Endothelial cell of umbilical vein (primary cell): ENCODE measurements around the gene GRM8. TPM values are rescaled to one million over a fixed set of nuclear protein-coding genes. Genes with fewer than 3 reads are reported as not detected.

Source experiments
- BruUV-seq: library from RNA; stranded (reverse); fragments of 400-500 nt; replicated peaks from 2 replicates; lab custom pipeline; 2021; lab: Mats Ljungman, UMichigan
- CTCF ChIA-PET: fragments of 300-600, 350-600 bp; sonication (Branson Sonifier 250); formaldehyde crosslinking; loops from one replicate; lab custom pipeline; 2021; ENCODE audit warnings: antibody characterized with exemption, inconsistent platforms; lab: Charles Lee
- POLR2A ChIA-PET: fragments of 300-600, 350-600 bp; sonication (Branson Sonifier 250); formaldehyde crosslinking; loops from one replicate; lab custom pipeline; 2021; ENCODE audit warnings: antibody characterized with exemption, inconsistent platforms; lab: Charles Lee
- DNase-seq: peaks from one replicate; pipeline ENCODE4 v3.0.0-alpha.2; 2011; ENCODE audit warnings: low read depth, low spot score
- FAIRE-seq: peaks from 2 replicates; lab custom pipeline; 2011; peaks lifted over from hg19 to GRCh38; lab: Jason Lieb, UNC
- H2AFZ ChIP-seq: 2 replicates; pipeline ENCODE4 v1.6.0; 2012; ENCODE audit warnings: low read depth, low read length, control low read depth, inconsistent platforms
- H3K27ac ChIP-seq: 2 replicates; pipeline ENCODE4 v1.5.1; 2011; ENCODE audit warnings: low read depth, mild to moderate bottlenecking, control low read depth, low read length, moderate library complexity; ENCODE audit not compliant: insufficient read depth
- H3K27me3 ChIP-seq, 2 experiments: 2 replicates each; pipeline versions ENCODE4 v1.6.0 to v1.6.1; 2011; ENCODE audit warnings: low read length in 2 of 2, mixed read lengths in 1 of 2; ENCODE audit not compliant: control insufficient read depth in 2 of 2, insufficient read depth in 2 of 2
- H3K36me3 ChIP-seq, 2 experiments: 2 replicates in 1 of 2; 3 replicates in 1 of 2; pipeline ENCODE4 v1.5.1; 2011; ENCODE audit warnings: low read length in 2 of 2, mild to moderate bottlenecking in 1 of 2, moderate library complexity in 1 of 2; ENCODE audit not compliant: control insufficient read depth in 2 of 2, insufficient read depth in 2 of 2; ENCODE audit errors: extremely low read depth in 1 of 2
- H3K4me1 ChIP-seq: 3 replicates; pipeline ENCODE4 v1.5.1; 2011; ENCODE audit warnings: mild to moderate bottlenecking, low read length; ENCODE audit not compliant: control insufficient read depth, insufficient read depth; ENCODE audit errors: extremely low read depth
- H3K4me2 ChIP-seq: 2 replicates; pipeline ENCODE4 v1.6.1; 2011; ENCODE audit warnings: low read length, control low read depth, mixed read lengths; ENCODE audit not compliant: insufficient read depth
- H3K4me3 ChIP-seq, 3 experiments: fragments of 200-600 bp in 1 of 3; sonication (generic), shearing (Covaris generic) in 1 of 3; replicated peaks in 1 of 3; 2 replicates each; pipeline ENCODE4 v1.5.1; 2011 to 2016; ENCODE audit warnings: control low read depth in 3 of 3, low read length in 3 of 3, mild to moderate bottlenecking in 2 of 3, inconsistent platforms in 1 of 3, low read depth in 1 of 3, moderate library complexity in 1 of 3; ENCODE audit not compliant: insufficient read depth in 1 of 3
- H3K79me2 ChIP-seq: 2 replicates; pipeline ENCODE4 v1.6.0; 2012; ENCODE audit warnings: low read length, inconsistent platforms; ENCODE audit not compliant: control insufficient read depth, insufficient read depth
- H3K9ac ChIP-seq: replicated peaks from 2 replicates; pipeline ENCODE3; 2011; ENCODE audit warnings: low read length, control low read depth; ENCODE audit not compliant: insufficient read depth; ENCODE audit errors: extremely low read depth
- H3K9me1 ChIP-seq: replicated peaks from 3 replicates; pipeline ENCODE4 v1.6.0; 2011; ENCODE audit warnings: mild to moderate bottlenecking, low read length; ENCODE audit not compliant: control insufficient read depth, insufficient read depth; ENCODE audit errors: extremely low read depth
- H3K9me3 ChIP-seq: replicated peaks from 2 replicates; pipeline ENCODE4 v1.5.1; 2012; ENCODE audit warnings: low read length, inconsistent platforms; ENCODE audit not compliant: control insufficient read depth, insufficient read depth
- H4K20me1 ChIP-seq: replicated peaks from 2 replicates; pipeline ENCODE3; 2011; ENCODE audit warnings: mild to moderate bottlenecking, low read length; ENCODE audit not compliant: control insufficient read depth, insufficient read depth; ENCODE audit errors: extremely low read depth
- CTCF ChIP-seq, 2 donors: IDR thresholded peaks; 1 replicate in 1 of 2; 2 replicates in 1 of 2; pipeline ENCODE4 v1.5.1; 2011; ENCODE audit warnings: low read length in 2 of 2, mild to moderate bottlenecking in 2 of 2, moderate library complexity in 2 of 2, control low read depth in 1 of 2, inconsistent platforms in 1 of 2, low read depth in 1 of 2; ENCODE audit not compliant: insufficient read depth in 1 of 2; ENCODE audit errors: extremely low read depth in 1 of 2
- EZH2 ChIP-seq: IDR thresholded peaks from 2 replicates; pipeline ENCODE4 v1.6.1; 2012; ENCODE audit warnings: borderline replicate concordance, low read depth, mild to moderate bottlenecking, moderate library complexity, low read length, inconsistent platforms; ENCODE audit not compliant: severe bottlenecking
- FOS ChIP-seq: IDR thresholded peaks from 2 replicates; pipeline ENCODE4 v1.6.1; 2011; ENCODE audit warnings: mild to moderate bottlenecking, low read length, moderate library complexity, borderline replicate concordance; ENCODE audit not compliant: insufficient read depth
- GATA2 ChIP-seq: IDR thresholded peaks from 2 replicates; pipeline ENCODE4 v1.7.0; 2011; ENCODE audit warnings: low read depth, mild to moderate bottlenecking, moderate library complexity, mixed read lengths, low read length; ENCODE audit not compliant: insufficient read length, insufficient read depth
- JUN ChIP-seq: IDR thresholded peaks from 2 replicates; pipeline ENCODE4 v1.6.1; 2011; ENCODE audit warnings: borderline replicate concordance, low read depth; ENCODE audit not compliant: insufficient read length, insufficient read depth
- MAX ChIP-seq: IDR thresholded peaks from 2 replicates; pipeline ENCODE4 v1.6.1; 2011; ENCODE audit not compliant: insufficient read depth, insufficient read length
- MYC ChIP-seq: IDR thresholded peaks from one replicate; pipeline ENCODE4 v1.6.1; 2011; ENCODE audit warnings: mild to moderate bottlenecking, low read depth, low read length
- POLR2A ChIP-seq: IDR thresholded peaks from 2 replicates; pipeline ENCODE4 v1.6.1; 2012; ENCODE audit warnings: low read depth, mild to moderate bottlenecking, control low read depth, low read length
- POLR2AphosphoS5 ChIP-seq: IDR thresholded peaks from 2 replicates; pipeline ENCODE4 v1.6.1; 2012; ENCODE audit warnings: low read depth, mild to moderate bottlenecking, control low read depth, low read length, moderate library complexity; ENCODE audit not compliant: insufficient read depth
- dilution Hi-C: fragments of 300-500 bp; cut with MboI; formaldehyde crosslinking; loops from one replicate; pipeline ENCODE4 v1.15.0; 2019; ENCODE audit warnings: low sequenced_read_pairs; ENCODE audit not compliant: extremely low pct_ligation_motif_present
- intact Hi-C: fragments of 100-400 bp; cut with micrococcal nuclease; formaldehyde crosslinking; loops from one replicate; pipeline ENCODE4 v1.10.0; 2022
- polyA plus RNA-seq, 4 experiments: library from polyadenylated mRNA; depleted of rRNA in 3 of 4; stranded (reverse) in 3 of 4; unstranded in 1 of 4; fragments of >200 nt; gene quantifications; 2 replicates each; pipeline versions ENCODE4 v1.2.1 to v1.2.3, GENCODE V29; 2011 to 2012; ENCODE audit warnings: missing spikeins in 1 of 4
- total RNA-seq: library from RNA; stranded (reverse); gene quantifications from 2 replicates; pipeline ENCODE4 v1.2.3, GENCODE V29; 2021

GRM8 gene
- total and polyA plus RNA-seq, 2 donors (not counting 3 experiments of a cell fraction or from before 2014, with no cell fraction given) = not detected

GRCh38 chr7:127091620-127092019 lies 161.1 kb downstream of the GRM8 start:
- Histone ChIP-seq H3K4me3 (no peak overlapping the region), H2AFZ (no peak overlapping the region), H3K36me3 (no peaks in the 10 kb centered on the region), H3K4me1 (no peaks in the 10 kb centered on the region), H3K27ac (no peak overlapping the region), H3K9me3 (no peaks in the 10 kb centered on the region), H3K9me1 (no peaks in the 10 kb centered on the region), H4K20me1 (no peaks in the 10 kb centered on the region), H3K9ac (no peak overlapping the region), H3K4me2 (no peak overlapping the region), H3K27me3 (no peaks in the 10 kb centered on the region), H3K79me2 (no peaks in the 10 kb centered on the region)
- dilution Hi-C loops = no loop called here
- intact Hi-C loops = no loop called here
- ChIA-PET CTCF (no interaction called here), POLR2A (no interaction called here)
- no TSS peak for BruUV-seq
- no peak for TF ChIP-seq FOS
- no peak for TF ChIP-seq EZH2
- no peak for TF ChIP-seq MAX
- no peak for TF ChIP-seq JUN
- no peak for TF ChIP-seq POLR2AphosphoS5
- no peak for TF ChIP-seq CTCF (IDR thresholded peaks at IDR 0.05; ENCODE audit: extremely low read depth in 1 of 2, insufficient read depth in 1 of 2, low read depth in 1 of 2, low read length in 2 of 2)
- TF ChIP-seq MYC = no peak
- no peak for TF ChIP-seq POLR2A
- TF ChIP-seq GATA2 = no peak
- no peak for DNase-seq
- no peak for FAIRE-seq
